GM19025 (cell line): ENCODE data around the gene SORBS2.
"Not testable (repeated sequence)": the region's sequence is repeated elsewhere in the genome, so short reads cannot be mapped to it uniquely, and the experiment has no call there.

Experiments used
- ATAC-seq: cut with Tn5 transposase; IDR thresholded peaks from one replicate; pipeline ENCODE4 v1.9.1; 2021; ENCODE audit warnings: mild to moderate bottlenecking, low read depth, moderate library complexity; ENCODE audit not compliant: unreplicated experiment

Gene SORBS2, protein sequence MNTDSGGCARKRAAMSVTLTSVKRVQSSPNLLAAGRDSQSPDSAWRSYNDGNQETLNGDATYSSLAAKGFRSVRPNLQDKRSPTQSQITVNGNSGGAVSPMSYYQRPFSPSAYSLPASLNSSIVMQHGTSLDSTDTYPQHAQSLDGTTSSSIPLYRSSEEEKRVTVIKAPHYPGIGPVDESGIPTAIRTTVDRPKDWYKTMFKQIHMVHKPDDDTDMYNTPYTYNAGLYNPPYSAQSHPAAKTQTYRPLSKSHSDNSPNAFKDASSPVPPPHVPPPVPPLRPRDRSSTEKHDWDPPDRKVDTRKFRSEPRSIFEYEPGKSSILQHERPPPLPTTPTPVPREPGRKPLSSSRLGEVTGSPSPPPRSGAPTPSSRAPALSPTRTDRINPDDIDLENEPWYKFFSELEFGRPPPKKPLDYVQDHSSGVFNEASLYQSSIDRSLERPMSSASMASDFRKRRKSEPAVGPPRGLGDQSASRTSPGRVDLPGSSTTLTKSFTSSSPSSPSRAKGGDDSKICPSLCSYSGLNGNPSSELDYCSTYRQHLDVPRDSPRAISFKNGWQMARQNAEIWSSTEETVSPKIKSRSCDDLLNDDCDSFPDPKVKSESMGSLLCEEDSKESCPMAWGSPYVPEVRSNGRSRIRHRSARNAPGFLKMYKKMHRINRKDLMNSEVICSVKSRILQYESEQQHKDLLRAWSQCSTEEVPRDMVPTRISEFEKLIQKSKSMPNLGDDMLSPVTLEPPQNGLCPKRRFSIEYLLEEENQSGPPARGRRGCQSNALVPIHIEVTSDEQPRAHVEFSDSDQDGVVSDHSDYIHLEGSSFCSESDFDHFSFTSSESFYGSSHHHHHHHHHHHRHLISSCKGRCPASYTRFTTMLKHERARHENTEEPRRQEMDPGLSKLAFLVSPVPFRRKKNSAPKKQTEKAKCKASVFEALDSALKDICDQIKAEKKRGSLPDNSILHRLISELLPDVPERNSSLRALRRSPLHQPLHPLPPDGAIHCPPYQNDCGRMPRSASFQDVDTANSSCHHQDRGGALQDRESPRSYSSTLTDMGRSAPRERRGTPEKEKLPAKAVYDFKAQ (N-terminal part only)

DNA sequence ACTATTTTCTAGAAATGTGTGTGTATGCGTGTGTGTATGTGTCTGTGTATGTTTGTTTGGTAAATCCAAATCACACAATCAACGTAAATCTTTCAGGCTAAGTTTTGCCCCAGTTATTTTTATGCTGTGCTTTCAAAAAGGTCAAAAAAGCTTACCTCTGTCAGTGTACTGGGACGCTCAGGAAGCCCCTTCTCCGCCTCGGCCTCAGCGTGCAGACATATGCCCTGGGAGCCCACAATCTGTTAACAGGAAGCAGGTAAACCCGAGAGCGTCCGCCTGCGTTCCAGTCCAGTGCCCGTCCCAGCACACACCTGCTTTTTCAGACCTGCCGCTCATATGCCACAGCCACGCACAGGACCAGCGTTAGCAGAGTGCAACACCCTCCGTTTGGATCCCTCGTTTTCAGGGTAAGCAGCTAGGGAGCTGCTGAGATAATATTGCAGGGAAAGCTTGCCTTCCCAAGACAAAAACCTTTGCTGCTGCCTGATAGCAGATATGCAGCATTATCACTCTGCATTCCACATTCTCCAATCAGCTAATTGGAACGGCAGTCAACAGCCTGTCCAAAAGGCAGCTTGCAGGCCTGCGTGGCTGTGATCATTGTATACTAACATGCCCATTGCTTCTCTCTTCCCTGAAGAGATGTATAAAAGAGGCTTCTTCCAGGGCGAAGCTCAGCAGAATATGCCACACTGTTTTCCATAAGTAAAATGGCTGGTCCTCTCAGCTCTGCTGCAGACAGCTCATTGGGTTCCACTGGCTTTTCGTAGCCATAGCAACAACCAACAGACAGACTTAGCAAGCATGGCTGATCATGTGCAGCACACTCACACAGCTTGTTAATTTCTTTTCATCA lies at the start of gene SORBS2:
SORBS2 (minus strand) TSS at position 686 of the 856 bp plus-strand sequence. CDS start 121,623 bp downstream, outside the sequence.
- ATAC-seq = peak; percentile 85

DNA sequence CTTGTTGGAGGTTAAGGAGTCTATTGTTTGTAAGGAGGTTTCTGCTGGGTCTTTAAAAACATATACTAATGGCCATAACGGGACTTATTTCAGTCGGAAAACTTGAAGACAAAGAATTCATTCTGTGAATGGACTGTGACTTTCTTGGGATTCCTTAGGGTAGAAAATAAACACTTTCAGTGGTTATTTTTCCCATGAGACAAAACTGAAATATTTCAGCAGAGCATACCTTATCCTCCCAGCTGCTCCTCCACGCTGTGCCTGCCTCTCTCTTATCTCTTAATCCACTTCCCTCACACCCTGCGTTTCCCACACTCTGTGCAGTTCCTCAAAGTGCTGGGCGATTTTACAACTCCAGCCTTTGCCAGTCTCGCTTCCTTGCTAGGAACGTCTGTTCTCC lies 47.1 kb upstream of the SORBS2 start:
- no peak for ATAC-seq

DNA sequence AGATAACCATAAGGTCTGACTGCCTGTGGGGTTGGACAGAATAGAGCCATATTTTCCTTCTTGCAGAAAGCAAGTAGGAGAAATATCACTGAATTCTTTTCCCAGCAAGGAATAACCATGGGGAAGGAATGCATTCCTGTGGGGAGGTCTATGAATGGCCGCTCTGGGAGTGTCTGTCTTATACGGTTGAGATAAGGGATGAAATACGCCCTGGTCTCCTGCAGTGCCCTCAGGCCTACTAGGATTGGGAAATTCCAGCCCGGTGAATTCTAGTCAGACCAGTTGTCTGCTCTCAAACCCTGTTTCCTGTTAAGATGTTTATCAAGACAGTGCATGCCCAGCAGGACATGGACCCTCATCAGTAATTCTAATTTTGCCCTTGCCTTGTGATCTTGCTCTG lies 45.6 kb upstream of the SORBS2 start:
- not testable (repeated sequence) for ATAC-seq

DNA sequence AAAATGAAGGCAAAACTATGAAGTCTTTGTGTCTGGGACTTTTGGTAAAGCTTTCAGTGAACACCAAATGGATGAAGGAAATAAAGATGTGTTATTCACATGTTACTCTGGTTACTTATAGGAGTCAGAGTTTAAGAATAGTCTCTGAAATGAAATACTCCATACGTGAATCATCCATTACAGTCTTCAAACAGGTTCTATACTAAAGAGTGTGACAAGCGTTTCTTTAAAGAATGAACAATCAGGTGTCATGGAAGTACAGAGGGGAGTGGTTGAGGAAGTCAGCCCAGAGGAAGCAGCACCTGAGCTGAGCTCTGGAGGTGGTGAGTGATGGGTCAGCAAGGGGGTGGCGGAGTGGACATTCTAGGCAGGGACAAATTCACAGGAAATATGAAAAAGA lies 41.8 kb upstream of the SORBS2 start:
- no peak for ATAC-seq

DNA sequence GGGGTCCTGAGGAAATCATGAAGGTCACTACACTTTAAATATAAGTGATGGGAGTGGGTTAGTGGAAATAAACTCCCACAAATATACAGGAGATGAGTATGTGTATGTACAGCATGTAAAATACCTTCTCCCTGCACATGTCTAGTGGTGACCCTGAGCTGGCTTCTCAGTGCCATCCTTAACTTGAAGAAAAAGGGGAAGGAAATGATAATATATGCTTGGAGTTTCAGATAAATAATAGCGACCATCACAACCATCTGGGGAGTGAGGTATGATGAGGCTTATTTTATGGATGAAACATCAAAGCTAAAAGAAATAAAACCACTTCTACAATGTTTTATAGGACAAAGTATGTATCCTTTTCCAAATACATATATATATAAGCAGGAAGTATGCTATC lies 41.0 kb upstream of the SORBS2 start:
- no peak for ATAC-seq

DNA sequence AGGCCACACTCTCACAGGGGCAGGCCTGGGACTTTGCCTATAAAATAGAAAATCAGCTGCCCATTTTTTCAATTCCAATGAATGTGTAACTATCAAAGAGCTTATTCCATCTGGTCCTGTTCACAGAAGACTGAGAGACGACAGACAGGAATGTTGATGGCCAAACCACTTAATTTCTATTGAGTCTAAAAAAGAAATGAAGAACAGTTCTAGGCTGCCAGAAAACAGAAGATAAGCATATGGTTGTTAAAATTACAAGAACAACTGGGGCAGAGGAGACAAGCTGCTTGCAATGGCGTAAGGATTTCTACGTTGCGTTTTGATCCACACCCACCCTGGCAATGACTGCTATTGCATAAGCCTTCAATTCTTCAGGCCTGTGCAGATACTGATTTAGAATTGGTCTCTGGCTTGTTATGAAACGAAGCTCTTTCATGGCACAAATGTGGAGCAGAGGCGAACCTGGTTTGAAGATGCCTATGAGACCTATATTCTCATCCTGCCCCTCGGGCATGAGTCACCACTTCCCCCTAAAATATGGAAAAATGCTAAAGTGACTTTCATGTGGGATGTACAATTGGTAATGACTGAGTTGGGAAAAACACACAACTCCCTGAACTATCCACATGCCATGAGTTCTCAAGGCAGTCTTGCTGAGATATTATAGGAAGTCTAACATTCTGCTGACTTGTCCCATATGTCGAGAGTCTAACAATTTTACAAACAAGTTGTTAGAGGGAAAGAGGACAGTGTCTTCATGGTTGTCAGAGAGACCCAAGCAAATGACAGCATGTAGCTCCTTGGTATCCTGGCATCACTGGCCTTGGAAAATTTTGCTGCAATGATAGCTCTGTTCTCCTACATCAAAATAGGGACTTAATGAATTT lies 37.9 kb upstream of the SORBS2 start:
- no peak for ATAC-seq

DNA sequence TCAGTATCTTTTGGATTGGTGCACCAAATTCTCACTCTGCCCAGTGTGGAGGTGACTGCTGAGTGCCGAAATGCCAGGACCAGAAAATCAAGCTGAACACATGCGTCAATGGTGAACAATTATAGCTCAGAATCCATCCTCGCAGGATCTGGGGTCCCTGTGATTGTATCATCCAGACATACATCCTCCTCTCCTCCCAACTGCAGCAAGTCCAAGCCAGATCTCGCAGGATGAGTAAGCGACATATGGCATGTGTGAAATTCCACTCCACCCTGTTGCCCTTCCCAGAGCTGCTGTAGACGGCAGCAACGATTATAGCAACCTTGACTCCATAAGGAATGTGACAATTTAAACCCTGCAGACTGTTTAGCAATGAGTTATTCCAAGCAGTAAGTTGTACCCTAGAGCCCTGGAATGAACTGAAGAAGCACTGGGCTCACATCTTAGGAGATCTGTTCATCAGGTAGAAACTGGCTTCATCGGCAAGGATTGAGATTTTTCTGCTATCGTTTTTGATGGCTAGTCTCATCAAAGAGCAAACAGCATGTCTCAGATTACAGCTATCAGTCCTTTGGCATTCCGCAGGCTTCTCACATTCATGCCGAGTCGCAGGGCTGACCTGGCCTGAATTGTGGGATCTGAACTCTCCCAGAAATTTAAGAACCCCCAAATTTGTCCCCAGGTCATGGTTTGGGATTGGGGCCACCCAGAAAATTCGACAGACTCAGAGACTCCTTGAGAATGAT lies 35.5 kb upstream of the SORBS2 start:
- no peak for ATAC-seq

DNA sequence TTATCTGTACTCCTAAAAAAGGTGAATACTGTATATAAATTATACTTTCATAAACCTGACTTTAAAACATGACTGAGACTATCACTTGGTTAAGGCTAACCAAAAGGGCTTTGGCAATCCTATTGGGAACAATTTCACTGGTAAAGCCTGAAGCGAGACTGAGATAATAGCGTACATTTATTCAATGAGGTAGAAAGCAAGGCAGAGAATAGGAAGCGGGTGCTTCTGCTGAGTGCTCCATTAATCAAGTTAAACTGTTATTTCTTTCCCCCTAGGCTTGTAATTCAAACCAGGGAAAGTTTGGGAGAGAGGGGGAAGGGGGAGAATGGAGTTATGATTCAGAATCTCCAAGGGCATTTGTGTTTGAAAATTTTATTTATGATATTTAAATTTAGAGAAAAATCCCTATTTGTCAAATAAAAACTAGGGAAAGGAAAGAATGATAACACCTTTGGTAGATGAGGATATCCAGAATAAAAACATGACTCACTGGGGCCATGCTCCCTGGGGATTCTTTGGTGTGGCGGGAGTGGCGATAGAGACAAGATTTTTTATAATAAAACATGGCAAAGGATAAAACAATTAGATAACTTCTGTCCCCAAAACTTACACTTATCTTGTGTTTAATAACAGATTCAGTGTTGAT lies 34.6 kb upstream of the SORBS2 start:
- ATAC-seq = no peak

DNA sequence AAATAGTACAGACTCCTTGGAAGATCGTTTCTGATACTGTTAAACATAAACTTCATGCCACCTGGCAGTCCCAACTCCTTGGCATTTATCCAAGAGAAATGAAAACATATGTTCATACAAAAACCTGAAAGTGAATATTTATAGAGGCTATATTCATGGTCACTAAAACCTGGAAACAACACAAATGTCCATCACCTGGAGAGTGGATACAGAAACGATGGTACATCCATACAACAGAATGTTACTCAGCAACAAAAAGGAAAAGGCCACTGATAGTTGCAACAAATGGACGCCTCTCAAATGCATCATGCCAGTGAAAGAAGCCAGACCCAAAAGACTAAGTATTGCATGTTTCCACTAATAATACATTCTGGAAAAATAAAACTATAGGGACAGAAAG lies 34.0 kb upstream of the SORBS2 start:
- no peak for ATAC-seq

DNA sequence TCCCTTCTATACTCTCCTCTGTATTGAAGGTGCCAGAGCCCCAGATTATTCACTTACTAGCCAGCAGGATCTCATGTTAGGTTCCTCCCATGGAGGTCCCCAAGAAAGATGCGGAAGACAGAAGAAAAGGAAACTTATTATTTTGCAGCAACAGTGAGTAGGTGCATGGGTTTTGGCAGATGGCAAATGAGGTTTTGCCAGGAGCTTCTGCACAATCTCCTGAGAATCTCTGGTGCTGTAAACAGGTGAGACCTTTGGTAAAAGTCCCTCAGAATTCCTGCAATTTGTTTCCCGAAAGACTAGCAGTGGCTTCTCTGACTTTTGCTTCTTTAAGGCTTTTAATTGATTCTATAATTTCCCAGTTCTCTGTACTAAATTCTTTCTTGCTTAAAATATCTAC lies 29.5 kb upstream of the SORBS2 start:
- no peak for ATAC-seq

DNA sequence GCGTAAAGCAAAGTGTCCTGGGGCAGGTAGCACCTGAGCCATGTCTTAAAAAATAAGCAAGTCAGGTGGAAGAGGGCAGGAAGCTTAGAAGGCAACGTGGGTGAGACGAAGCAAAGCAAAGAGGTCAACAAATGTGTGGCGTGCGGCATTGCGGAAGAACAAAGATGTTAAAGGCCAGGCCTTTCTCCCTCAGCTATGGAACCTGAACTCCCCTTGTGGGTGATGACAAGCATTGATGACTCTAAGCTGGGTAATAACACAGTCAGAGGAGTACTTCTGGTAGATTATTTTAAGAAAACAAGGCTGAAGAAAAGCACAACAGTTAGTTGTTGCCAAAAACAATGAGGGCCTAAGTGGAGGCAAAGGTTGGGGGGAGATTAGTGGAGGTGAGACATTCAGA lies 29.0 kb upstream of the SORBS2 start:
- ATAC-seq = peak; percentile 69

DNA sequence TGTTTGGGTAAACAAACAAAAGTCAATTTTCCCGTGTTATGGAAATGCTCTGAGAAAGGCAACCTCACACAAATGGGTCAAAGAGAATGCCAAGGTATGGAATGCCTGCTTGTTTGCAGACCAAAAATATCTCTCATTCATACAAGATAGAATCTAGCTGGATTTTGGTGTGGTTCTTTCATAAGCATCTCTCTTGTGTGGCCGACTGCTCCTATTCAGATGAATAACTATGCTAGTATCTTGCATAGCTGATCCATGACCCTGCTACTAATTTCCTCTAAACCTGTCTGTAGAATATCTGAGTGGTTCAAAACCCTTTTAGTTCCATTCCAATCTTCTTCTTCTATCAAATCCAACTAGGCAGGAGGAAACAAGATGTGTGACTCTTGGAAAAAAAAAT lies 28.2 kb upstream of the SORBS2 start:
- no peak for ATAC-seq

DNA sequence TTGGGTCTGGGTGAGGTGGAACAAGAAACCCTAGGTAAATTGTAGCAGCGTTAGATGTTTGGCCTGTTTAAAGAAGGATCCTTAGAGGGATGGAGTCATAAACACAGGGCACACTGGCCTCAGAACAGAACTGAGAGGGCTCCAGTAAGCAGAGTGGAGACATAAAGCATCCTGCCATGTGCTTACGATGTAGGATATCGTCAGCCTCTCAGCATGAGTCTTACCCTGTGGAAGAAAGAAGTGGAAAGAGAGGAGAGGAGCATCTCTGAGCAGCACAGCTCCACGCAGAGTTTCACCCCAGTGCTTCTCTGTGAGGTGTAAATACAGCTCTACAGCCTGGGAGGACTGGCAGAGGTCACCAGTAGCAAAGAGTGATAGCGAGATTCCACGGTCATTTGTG lies 27.8 kb upstream of the SORBS2 start:
- no peak for ATAC-seq

DNA sequence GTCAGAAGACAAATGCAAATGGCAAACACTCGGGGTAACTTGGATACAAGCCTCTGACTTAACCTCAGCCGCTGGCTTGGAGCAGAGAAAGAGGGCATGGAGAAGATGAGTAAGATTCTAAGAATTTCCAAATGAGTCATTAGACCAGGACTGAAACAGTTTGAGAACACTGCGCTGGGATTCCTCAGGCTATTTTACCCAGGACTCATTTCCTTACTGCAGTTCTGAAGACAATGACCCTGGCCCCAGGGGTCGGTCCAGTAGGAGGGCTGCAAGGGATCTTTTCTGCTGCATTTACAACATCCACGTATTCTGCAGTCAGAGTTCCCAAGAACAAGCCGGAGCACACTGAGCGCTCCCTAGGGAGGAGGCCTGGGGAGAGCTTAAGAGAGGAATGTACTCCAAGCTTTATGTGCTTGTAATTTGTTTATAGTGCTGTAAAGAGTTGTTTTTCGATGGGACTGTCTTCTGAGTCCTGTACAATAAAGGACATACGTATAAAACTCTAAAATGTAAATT lies 27.3 kb upstream of the SORBS2 start:
- no peak for ATAC-seq

DNA sequence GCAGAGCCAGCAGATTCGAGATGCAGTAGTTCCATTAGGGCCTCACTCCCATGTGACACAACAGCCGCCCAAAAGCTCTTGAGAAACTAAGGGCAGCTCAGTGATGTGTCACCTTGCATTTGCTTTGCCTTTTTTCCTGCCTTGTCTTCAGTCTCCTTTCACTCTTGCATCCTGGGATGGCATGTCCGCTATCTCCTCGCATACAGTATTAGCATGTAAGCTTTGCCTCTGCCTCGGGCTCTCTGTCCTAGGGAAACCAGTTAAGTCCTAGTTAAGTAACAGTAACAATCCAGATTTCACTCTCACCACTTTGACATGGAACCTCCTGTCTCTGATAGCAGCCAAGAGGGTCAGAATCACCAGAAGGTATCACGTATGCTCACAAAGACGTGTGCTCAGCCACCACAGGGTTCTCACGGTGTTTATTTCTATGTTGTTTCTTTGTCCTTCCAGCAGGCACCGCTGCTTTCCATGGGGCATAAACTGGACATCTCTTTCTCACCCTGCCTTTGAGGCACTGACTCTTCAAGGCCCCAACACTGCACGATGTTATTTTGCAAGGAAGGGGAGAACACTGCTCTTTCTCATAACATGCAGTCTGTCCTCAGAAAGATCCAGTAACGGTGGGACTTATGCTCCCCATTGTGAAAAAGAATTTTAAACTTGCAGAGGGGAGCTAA lies 26.7 kb upstream of the SORBS2 start:
- ATAC-seq = no peak

DNA sequence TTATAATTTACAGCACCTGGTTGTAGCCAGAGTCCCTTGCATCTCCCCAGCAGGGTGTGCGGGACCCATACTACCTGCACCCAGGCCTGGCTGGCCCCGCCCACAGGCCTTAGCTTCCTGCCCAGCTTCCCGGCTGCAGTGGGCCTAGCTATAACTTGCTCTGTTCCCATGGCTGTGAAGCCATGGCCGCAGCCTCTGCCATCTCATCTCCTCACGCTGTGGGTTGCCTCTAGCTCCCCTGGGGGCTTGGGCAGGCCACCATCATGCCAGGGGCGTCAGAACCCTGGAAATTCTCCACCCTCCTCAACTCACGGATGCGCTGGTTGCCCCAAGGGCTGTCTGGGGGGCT lies 26.1 kb upstream of the SORBS2 start:
- no peak for ATAC-seq

DNA sequence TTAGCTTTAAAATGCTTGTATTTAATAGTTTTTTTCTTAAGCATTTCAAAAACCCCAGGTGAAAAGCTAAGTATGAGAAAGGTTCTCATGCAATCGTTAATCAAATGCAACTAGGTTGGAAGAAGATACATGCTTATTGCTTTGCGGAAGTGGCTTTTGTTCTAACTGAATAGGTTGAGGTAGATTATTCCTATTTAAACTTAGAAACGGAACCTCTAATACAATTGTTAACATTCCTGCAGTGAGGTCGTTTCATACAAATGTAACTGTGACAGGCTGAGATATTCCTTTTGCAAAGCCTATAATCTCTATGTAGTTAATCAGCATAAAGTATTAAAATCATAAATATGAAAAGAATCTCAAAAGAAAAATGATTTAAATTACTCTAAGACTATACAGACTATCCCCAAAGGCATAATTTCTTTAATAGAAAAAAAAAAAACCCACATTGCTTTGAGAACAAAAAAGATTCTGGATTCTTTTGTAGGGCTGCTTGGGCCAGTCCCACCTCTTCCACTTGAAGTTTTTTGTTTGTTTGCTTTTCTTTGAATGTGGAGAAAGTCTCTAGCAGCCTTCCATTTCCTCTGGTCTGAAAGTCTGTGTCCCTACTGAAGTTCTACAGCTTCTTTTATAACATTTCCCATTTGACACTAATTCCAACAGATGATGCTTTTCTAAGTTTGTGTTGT lies 25.6 kb upstream of the SORBS2 start:
- no peak for ATAC-seq
